CD4-positive, CD25-positive, alpha-beta regulatory T cell (primary cell): ENCODE results near the gene MAP3K4. TPM values are rescaled to one million over a fixed set of nuclear protein-coding genes. Genes with fewer than 3 reads are reported as not detected.
"Not testable (repeated sequence)": the region's sequence is repeated elsewhere in the genome, so short reads cannot be mapped to it uniquely, and the experiment has no call there.

ENCODE experiments used
- ATAC-seq, 2 donors: fragments of 150-1000 bp; cut with Tn5 transposase; one replicate each; pipeline ENCODE4 v1.10.0; 2021; ENCODE audit warnings: low read depth in 2 of 2, moderate number of reproducible peaks in 2 of 2, moderate library complexity in 1 of 2
- DNase-seq, 3 donors: peaks; one replicate each; pipeline versions ENCODE4 v3.0.0 to v3.0.0-alpha.2; 2012 to 2022; ENCODE audit warnings: mixed read lengths in 1 of 3
- H3K27ac ChIP-seq: one replicate; pipeline ENCODE4 v1.7.0; 2013; ENCODE audit warnings: mild to moderate bottlenecking, low read length; ENCODE audit not compliant: insufficient read depth, poor library complexity, severe bottlenecking
- H3K27me3 ChIP-seq: one replicate; pipeline ENCODE4 v1.7.0; 2013; ENCODE audit warnings: low read length; ENCODE audit not compliant: control insufficient read depth, insufficient read depth
- H3K36me3 ChIP-seq: one replicate; pipeline ENCODE4 v1.7.0; 2013; ENCODE audit warnings: mild to moderate bottlenecking, low read length, moderate library complexity; ENCODE audit not compliant: control insufficient read depth, insufficient read depth
- H3K4me1 ChIP-seq: 2 replicates; pipeline ENCODE4 v1.7.0; 2013; ENCODE audit warnings: mild to moderate bottlenecking, low read length; ENCODE audit not compliant: insufficient read depth, control insufficient read depth, poor library complexity, severe bottlenecking
- H3K4me3 ChIP-seq: one replicate; pipeline ENCODE4 v1.7.0; 2013; ENCODE audit warnings: low read depth, mild to moderate bottlenecking, low read length, moderate library complexity
- H3K9me3 ChIP-seq, 2 experiments: 1 replicate in 1 of 2; 2 replicates in 1 of 2; pipeline ENCODE4 v1.7.0; 2013; ENCODE audit warnings: low read length in 2 of 2, mild to moderate bottlenecking in 1 of 2, moderate library complexity in 1 of 2; ENCODE audit not compliant: control insufficient read depth in 2 of 2
- H3K27ac Mint-ChIP-seq, 3 donors: one replicate each; pipeline ENCODE4 v1.8.0; 2020 to 2022; ENCODE audit warnings: mild to moderate bottlenecking in 3 of 3, mixed read lengths in 3 of 3, moderate library complexity in 2 of 3
- H3K27me3 Mint-ChIP-seq: one replicate; pipeline ENCODE4 v1.8.0; 2022; ENCODE audit warnings: mild to moderate bottlenecking, mixed read lengths
- H3K36me3 Mint-ChIP-seq: one replicate; pipeline ENCODE4 v1.8.0; 2020; ENCODE audit warnings: mixed read lengths
- H3K4me1 Mint-ChIP-seq, 4 donors: one replicate each; pipeline ENCODE4 v1.8.0; 2020 to 2022; ENCODE audit warnings: mixed read lengths in 4 of 4, mild to moderate bottlenecking in 1 of 4
- H3K4me3 Mint-ChIP-seq, 4 donors: one replicate each; pipeline ENCODE4 v1.8.0; 2020 to 2022; ENCODE audit warnings: mild to moderate bottlenecking in 4 of 4, mixed read lengths in 4 of 4, moderate library complexity in 3 of 4
- H3K9me3 Mint-ChIP-seq, 7 donors: one replicate each; pipeline ENCODE4 v1.8.0; 2020 to 2022; ENCODE audit warnings: mixed read lengths in 7 of 7, mild to moderate bottlenecking in 3 of 7, moderate library complexity in 2 of 7
- polyA plus RNA-seq, 4 donors: library from polyadenylated mRNA; unstranded; fragments of 300-500 nt; fragmentation: Illumina TruSeq; gene quantifications; one replicate each; pipeline ENCODE4 v1.2.3, GENCODE V29; 2021
- total RNA-seq: library from RNA; stranded (reverse); gene quantifications from one replicate; pipeline ENCODE4 v1.2.3, GENCODE V29; 2022

The MAP3K4 gene
- total and polyA plus RNA-seq, 5 donors from 2014 or later = 7.1 to 61.5 (median 12.8) TPM

GRCh38 chr6:160965893-160966292 lies 25.7 kb upstream of the MAP3K4 start:
- ATAC-seq (no peak), DNase-seq (no peak)
- no peaks in the 10 kb centered on the region for H3K4me1 ChIP-seq
- H3K36me3 ChIP-seq = no peaks in the 10 kb centered on the region
- Mint-ChIP-seq H3K4me3 (no peak overlapping the region), H3K36me3 (peaks cover 3% of the 10 kb centered on the region), H3K27me3 (peaks cover 19% of the 10 kb centered on the region), H3K27ac (peak overlapping the region in 1 of 3 donors; percentile 35), H3K4me1 (no peaks in the 10 kb centered on the region), H3K9me3 (no peaks in the 10 kb centered on the region)
- H3K27me3 ChIP-seq = peaks cover 1% of the 10 kb centered on the region
- no peak overlapping the region for H3K4me3 ChIP-seq
- no peaks in the 10 kb centered on the region for H3K9me3 ChIP-seq
- H3K27ac ChIP-seq = no peak overlapping the region

- H3K9me3 ChIP-seq = no peaks in the 10 kb centered on the region
- no peak overlapping the region for H3K27ac ChIP-seq
- Mint-ChIP-seq H3K36me3 (peaks cover 3% of the 10 kb centered on the region), H3K9me3 (no peaks in the 10 kb centered on the region), H3K27ac (no peak overlapping the region), H3K27me3 (peaks cover 19% of the 10 kb centered on the region), H3K4me1 (no peaks in the 10 kb centered on the region), H3K4me3 (no peak overlapping the region)
- H3K4me1 ChIP-seq = no peaks in the 10 kb centered on the region
- ATAC-seq (no peak), DNase-seq (no peak)
- no peaks in the 10 kb centered on the region for H3K36me3 ChIP-seq
- H3K4me3 ChIP-seq = no peak overlapping the region
- H3K27me3 ChIP-seq = peaks cover 2% of the 10 kb centered on the region
Measured at GRCh38 chr6:160966493-160967229, 24.9 kb upstream of the MAP3K4 start.

- Mint-ChIP-seq H3K9me3 (no peaks in the 10 kb centered on the region), H3K4me1 (no peaks in the 10 kb centered on the region), H3K4me3 (no peak overlapping the region), H3K27me3 (peaks cover 13% of the 10 kb centered on the region), H3K27ac (no peak overlapping the region), H3K36me3 (peaks cover 3% of the 10 kb centered on the region)
- no peaks in the 10 kb centered on the region for H3K36me3 ChIP-seq
- peaks cover 4% of the 10 kb centered on the region for H3K27me3 ChIP-seq
- DNase-seq (no peak), ATAC-seq (no peak)
- no peaks in the 10 kb centered on the region for H3K9me3 ChIP-seq
- no peaks in the 10 kb centered on the region for H3K4me1 ChIP-seq
- no peak overlapping the region for H3K4me3 ChIP-seq
- H3K27ac ChIP-seq = no peak overlapping the region
Measured at GRCh38 chr6:160967351-160967750, 24.2 kb upstream of the MAP3K4 start.

- Mint-ChIP-seq H3K27ac (no peak overlapping the region), H3K4me1 (no peaks in the 10 kb centered on the region), H3K27me3 (peaks cover 12% of the 10 kb centered on the region), H3K9me3 (no peaks in the 10 kb centered on the region), H3K4me3 (no peak overlapping the region), H3K36me3 (peaks cover 3% of the 10 kb centered on the region)
- Histone ChIP-seq H3K4me1 (no peaks in the 10 kb centered on the region), H3K9me3 (no peaks in the 10 kb centered on the region), H3K27me3 (peaks cover 4% of the 10 kb centered on the region), H3K4me3 (no peak overlapping the region), H3K27ac (no peak overlapping the region), H3K36me3 (no peaks in the 10 kb centered on the region)
- DNase-seq (no peak), ATAC-seq (no peak)
Measured at GRCh38 chr6:160967833-160968232, 23.7 kb upstream of the MAP3K4 start.

GRCh38 chr6:160971171-160971570 lies 20.4 kb upstream of the MAP3K4 start:
- peaks cover 8% of the 10 kb centered on the region for H3K27me3 Mint-ChIP-seq
- H3K36me3 Mint-ChIP-seq = peaks cover 3% of the 10 kb centered on the region
- H3K9me3 ChIP-seq = no peaks in the 10 kb centered on the region
- H3K27ac ChIP-seq = no peak overlapping the region
- H3K4me1 ChIP-seq = no peaks in the 10 kb centered on the region
- no peak overlapping the region for H3K27ac Mint-ChIP-seq
- DNase-seq (no peak), ATAC-seq (no peak)
- H3K36me3 ChIP-seq = no peaks in the 10 kb centered on the region
- peaks cover 2% of the 10 kb centered on the region for H3K27me3 ChIP-seq
- H3K9me3 Mint-ChIP-seq = no peaks in the 10 kb centered on the region
- H3K4me1 Mint-ChIP-seq = no peaks in the 10 kb centered on the region
- no peak overlapping the region for H3K4me3 Mint-ChIP-seq
- no peak overlapping the region for H3K4me3 ChIP-seq

- H3K4me1 Mint-ChIP-seq = no peaks in the 10 kb centered on the region
- no peak overlapping the region for H3K27ac ChIP-seq
- H3K9me3 ChIP-seq = no peaks in the 10 kb centered on the region
- H3K27ac Mint-ChIP-seq = no peak overlapping the region
- no peaks in the 10 kb centered on the region for H3K36me3 Mint-ChIP-seq
- H3K9me3 Mint-ChIP-seq = no peaks in the 10 kb centered on the region
- H3K4me3 ChIP-seq = no peak overlapping the region
- ATAC-seq = no peak
- H3K36me3 ChIP-seq = no peaks in the 10 kb centered on the region
- no peak overlapping the region for H3K4me3 Mint-ChIP-seq
- no peaks in the 10 kb centered on the region for H3K4me1 ChIP-seq
- no peak for DNase-seq
- H3K27me3 ChIP-seq = peaks cover 3% of the 10 kb centered on the region
- H3K27me3 Mint-ChIP-seq = peaks cover 8% of the 10 kb centered on the region
Measured at GRCh38 chr6:160972111-160972510, 19.5 kb upstream of the MAP3K4 start.

- H3K4me3 ChIP-seq, DNase-seq, H3K4me3 Mint-ChIP-seq, H3K27ac ChIP-seq, H3K9me3 Mint-ChIP-seq, H3K4me1 Mint-ChIP-seq, ATAC-seq, H3K36me3 ChIP-seq, H3K9me3 ChIP-seq, H3K27me3 ChIP-seq, H3K36me3 Mint-ChIP-seq, H3K27me3 Mint-ChIP-seq, H3K27ac Mint-ChIP-seq, H3K4me1 ChIP-seq: not testable (repeated sequence)
Measured at GRCh38 chr6:160972594-160972993, 19.0 kb upstream of the MAP3K4 start.
